ENCODE results near the gene TGM2.

The TGM2 gene

DNA sequence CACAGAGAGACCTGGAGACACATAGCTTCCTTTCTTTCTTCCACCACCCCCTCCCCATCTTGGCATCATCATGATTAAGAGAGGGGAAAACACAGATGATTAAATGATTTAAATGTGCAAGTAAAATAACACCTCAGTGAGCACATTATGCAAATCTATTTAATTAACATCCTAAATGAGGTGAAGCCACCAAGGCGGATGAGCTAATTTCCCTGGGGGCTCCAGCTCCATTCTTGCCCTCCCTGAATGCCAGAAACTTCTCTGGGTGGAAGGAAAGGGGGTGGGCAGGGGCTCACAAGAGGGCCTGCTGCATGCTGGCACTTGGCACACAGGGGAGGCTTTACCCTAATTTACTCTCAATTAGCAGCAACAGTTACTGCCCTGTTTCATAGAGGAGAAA is 32.5 kb upstream of the TGM2 start:
- ATAC-seq = no peak
- TF ChIP-seq ZNF70 (CRISPR knock-in tag; IDR thresholded peaks at IDR 0.05) (no peak), CSDC2 (CRISPR knock-in tag; IDR thresholded peaks at IDR 0.05) (no peak)

DNA sequence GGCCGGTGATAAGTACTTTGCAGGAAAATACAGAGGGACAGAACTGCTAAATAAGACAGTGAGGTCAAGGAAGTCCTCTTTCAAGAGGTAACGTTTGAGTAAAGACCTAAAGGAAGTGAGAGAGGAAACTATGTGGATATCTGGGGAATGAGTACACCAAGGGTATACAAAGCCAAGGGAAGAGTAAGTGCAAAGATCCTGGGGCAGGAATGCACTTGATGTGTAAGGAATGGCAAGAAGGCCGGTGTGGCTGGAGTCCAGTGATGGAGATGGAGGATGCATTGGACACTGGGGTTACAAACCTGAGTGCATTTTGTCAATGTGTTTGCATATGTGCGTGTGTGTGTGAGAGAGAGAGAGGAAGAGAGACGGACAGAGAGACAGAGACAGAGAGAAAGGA is 32.1 kb upstream of the TGM2 start:
- TF ChIP-seq TCF4 (CRISPR knock-in tag; IDR thresholded peaks at IDR 0.05; ENCODE audit: borderline replicate concordance) (no peak), SNAI2 (CRISPR knock-in tag; IDR thresholded peaks at IDR 0.05) (no peak), ZNF565 (CRISPR knock-in tag; conservative IDR thresholded peaks at IDR 0.05; ENCODE audit: low read depth) (no peak)
- TF ChIP-seq, protein P1, sequence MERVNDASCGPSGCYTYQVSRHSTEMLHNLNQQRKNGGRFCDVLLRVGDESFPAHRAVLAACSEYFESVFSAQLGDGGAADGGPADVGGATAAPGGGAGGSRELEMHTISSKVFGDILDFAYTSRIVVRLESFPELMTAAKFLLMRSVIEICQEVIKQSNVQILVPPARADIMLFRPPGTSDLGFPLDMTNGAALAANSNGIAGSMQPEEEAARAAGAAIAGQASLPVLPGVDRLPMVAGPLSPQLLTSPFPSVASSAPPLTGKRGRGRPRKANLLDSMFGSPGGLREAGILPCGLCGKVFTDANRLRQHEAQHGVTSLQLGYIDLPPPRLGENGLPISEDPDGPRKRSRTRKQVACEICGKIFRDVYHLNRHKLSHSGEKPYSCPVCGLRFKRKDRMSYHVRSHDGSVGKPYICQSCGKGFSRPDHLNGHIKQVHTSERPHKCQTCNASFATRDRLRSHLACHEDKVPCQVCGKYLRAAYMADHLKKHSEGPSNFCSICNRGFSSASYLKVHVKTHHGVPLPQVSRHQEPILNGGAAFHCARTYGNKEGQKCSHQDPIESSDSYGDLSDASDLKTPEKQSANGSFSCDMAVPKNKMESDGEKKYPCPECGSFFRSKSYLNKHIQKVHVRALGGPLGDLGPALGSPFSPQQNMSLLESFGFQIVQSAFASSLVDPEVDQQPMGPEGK (CRISPR knock-in tag; IDR thresholded peaks at IDR 0.05; ENCODE audit: borderline replicate concordance) = no peak
- no peak for ATAC-seq

DNA sequence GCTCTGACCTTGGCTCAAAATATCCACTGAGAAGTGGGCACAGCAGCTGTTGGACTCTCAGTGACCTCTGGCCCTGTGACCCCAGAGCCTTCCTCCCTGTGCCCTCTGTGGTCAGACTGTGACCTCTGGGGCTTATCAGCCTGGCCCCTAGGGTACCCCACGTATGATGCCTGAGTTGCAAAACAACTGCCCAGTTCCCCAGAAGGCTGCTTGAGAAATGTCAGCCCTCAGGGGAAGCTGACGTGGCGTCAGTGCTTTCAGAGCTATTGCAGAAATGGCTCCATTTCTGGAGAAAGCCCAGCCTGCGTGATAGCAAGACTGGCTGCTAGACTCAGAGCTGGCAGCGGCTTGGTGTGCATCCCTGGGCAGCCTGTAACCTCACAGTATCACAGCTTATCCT is 31.5 kb upstream of the TGM2 start:
- no peak for ATAC-seq
- TF ChIP-seq ISL1 (CRISPR knock-in tag; IDR thresholded peaks at IDR 0.05) (no peak), ARNTL (CRISPR knock-in tag; IDR thresholded peaks at IDR 0.05; ENCODE audit: borderline replicate concordance, low read depth) (no peak), ZNF70 (CRISPR knock-in tag; IDR thresholded peaks at IDR 0.05) (no peak)
- TF ChIP-seq, protein P2, sequence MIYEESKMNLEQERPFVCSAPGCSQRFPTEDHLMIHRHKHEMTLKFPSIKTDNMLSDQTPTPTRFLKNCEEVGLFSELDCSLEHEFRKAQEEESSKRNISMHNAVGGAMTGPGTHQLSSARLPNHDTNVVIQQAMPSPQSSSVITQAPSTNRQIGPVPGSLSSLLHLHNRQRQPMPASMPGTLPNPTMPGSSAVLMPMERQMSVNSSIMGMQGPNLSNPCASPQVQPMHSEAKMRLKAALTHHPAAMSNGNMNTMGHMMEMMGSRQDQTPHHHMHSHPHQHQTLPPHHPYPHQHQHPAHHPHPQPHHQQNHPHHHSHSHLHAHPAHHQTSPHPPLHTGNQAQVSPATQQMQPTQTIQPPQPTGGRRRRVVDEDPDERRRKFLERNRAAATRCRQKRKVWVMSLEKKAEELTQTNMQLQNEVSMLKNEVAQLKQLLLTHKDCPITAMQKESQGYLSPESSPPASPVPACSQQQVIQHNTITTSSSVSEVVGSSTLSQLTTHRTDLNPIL (CRISPR knock-in tag; IDR thresholded peaks at IDR 0.05; ENCODE audit: low read depth) = no peak

DNA sequence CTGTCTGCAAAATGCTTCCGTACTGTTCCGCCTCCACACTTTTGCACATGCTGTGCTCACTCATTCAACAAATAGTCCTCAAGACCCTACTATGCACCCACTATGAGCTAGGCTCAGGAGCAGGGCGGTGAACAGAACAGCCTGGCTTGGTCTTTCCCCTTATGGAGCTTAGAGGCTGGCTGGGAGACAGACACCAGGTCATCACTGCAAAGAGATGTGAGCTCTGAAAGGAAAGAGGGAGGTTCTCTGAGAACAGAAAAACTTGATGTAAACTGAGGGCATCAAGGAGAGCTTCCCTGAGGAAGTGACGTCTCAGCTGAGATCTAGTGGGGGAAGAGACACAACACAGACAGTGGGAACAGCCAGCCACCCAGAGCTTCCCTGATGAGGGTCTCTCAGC is 31.0 kb upstream of the TGM2 start:
- TF ChIP-seq, protein P3, sequence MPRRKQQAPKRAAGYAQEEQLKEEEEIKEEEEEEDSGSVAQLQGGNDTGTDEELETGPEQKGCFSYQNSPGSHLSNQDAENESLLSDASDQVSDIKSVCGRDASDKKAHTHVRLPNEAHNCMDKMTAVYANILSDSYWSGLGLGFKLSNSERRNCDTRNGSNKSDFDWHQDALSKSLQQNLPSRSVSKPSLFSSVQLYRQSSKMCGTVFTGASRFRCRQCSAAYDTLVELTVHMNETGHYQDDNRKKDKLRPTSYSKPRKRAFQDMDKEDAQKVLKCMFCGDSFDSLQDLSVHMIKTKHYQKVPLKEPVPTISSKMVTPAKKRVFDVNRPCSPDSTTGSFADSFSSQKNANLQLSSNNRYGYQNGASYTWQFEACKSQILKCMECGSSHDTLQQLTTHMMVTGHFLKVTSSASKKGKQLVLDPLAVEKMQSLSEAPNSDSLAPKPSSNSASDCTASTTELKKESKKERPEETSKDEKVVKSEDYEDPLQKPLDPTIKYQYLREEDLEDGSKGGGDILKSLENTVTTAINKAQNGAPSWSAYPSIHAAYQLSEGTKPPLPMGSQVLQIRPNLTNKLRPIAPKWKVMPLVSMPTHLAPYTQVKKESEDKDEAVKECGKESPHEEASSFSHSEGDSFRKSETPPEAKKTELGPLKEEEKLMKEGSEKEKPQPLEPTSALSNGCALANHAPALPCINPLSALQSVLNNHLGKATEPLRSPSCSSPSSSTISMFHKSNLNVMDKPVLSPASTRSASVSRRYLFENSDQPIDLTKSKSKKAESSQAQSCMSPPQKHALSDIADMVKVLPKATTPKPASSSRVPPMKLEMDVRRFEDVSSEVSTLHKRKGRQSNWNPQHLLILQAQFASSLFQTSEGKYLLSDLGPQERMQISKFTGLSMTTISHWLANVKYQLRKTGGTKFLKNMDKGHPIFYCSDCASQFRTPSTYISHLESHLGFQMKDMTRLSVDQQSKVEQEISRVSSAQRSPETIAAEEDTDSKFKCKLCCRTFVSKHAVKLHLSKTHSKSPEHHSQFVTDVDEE (CRISPR knock-in tag; IDR thresholded peaks at IDR 0.05) = no peak
- no peak for TF ChIP-seq ZFP30 (CRISPR knock-in tag; IDR thresholded peaks at IDR 0.05)
- TF ChIP-seq OSR1 (CRISPR knock-in tag; IDR thresholded peaks at IDR 0.05) = no peak
- no peak for TF ChIP-seq TOX (CRISPR knock-in tag; IDR thresholded peaks at IDR 0.05; ENCODE audit: borderline replicate concordance)
- no peak for TF ChIP-seq RARB (CRISPR knock-in tag; IDR thresholded peaks at IDR 0.05)
- no peak for TF ChIP-seq ZNF8 (CRISPR knock-in tag; IDR thresholded peaks at IDR 0.05)
- no peak for TF ChIP-seq BACH2 (CRISPR knock-in tag; IDR thresholded peaks at IDR 0.05; ENCODE audit: borderline replicate concordance)
- TF ChIP-seq, protein P2 (CRISPR knock-in tag; IDR thresholded peaks at IDR 0.05; ENCODE audit: low read depth) = no peak
- TF ChIP-seq GLIS3 (CRISPR knock-in tag; IDR thresholded peaks at IDR 0.05) = no peak
- no peak for TF ChIP-seq ZFP3 (CRISPR knock-in tag; IDR thresholded peaks at IDR 0.05)
- TF ChIP-seq PPARA (CRISPR knock-in tag; IDR thresholded peaks at IDR 0.05; ENCODE audit: borderline replicate concordance) = no peak
- no peak for TF ChIP-seq TCF4 (CRISPR knock-in tag; IDR thresholded peaks at IDR 0.05; ENCODE audit: borderline replicate concordance)
- no peak for TF ChIP-seq ZNF70 (CRISPR knock-in tag; IDR thresholded peaks at IDR 0.05)
- no peak for TF ChIP-seq SNAI2 (CRISPR knock-in tag; IDR thresholded peaks at IDR 0.05)
- ATAC-seq = no peak

DNA sequence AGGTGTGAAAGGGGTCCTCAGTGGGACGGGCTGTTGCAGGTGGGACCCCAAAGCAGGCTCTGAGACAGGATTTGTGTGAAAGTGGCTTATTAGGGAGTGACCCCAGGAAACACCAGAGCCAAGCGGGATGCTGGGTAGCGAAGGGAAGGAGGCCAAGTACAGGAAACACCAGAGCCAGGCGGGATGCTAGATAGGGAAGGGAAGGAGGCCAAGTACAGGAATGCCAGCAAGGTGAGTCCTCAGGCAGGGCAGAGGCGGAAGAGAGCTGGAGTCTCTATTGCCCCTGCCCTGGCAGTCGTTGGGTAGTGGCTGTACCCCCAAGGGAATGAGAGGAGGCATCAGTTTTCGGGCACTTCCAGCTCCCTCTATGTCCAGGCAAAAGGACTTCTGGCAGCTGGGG is 30.5 kb upstream of the TGM2 start:
- ATAC-seq = no peak
- TF ChIP-seq ESRRG (CRISPR knock-in tag; IDR thresholded peaks at IDR 0.05) (no peak), SNAI2 (CRISPR knock-in tag; IDR thresholded peaks at IDR 0.05) (no peak), GLIS3 (CRISPR knock-in tag; IDR thresholded peaks at IDR 0.05) (no peak), ZC3H10 (CRISPR knock-in tag; IDR thresholded peaks at IDR 0.05) (no peak), ZNF565 (CRISPR knock-in tag; conservative IDR thresholded peaks at IDR 0.05; ENCODE audit: low read depth) (no peak)
- TF ChIP-seq, protein P2 (CRISPR knock-in tag; IDR thresholded peaks at IDR 0.05; ENCODE audit: low read depth) = no peak
- TF ChIP-seq, protein P3 (CRISPR knock-in tag; IDR thresholded peaks at IDR 0.05) = no peak
